ENCODE measurements around the gene ARL15.

- TF ChIP-seq, protein P1, sequence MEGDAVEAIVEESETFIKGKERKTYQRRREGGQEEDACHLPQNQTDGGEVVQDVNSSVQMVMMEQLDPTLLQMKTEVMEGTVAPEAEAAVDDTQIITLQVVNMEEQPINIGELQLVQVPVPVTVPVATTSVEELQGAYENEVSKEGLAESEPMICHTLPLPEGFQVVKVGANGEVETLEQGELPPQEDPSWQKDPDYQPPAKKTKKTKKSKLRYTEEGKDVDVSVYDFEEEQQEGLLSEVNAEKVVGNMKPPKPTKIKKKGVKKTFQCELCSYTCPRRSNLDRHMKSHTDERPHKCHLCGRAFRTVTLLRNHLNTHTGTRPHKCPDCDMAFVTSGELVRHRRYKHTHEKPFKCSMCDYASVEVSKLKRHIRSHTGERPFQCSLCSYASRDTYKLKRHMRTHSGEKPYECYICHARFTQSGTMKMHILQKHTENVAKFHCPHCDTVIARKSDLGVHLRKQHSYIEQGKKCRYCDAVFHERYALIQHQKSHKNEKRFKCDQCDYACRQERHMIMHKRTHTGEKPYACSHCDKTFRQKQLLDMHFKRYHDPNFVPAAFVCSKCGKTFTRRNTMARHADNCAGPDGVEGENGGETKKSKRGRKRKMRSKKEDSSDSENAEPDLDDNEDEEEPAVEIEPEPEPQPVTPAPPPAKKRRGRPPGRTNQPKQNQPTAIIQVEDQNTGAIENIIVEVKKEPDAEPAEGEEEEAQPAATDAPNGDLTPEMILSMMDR (IDR thresholded peaks at IDR 0.05): no peak
- TF ChIP-seq POLR2AphosphoS5 (IDR thresholded peaks at IDR 0.05): no peak
- no peak for TF ChIP-seq POLR2A (IDR thresholded peaks at IDR 0.05)
Measured at GRCh38 chr5:54180630-54181031, 129.7 kb downstream of the ARL15 start.

All from sigmoid colon (tissue), 4 donors.